MM.1S (cell line): ENCODE results near the gene NDUFA8.

Experiments used
- EZH2 ChIP-seq: fragments of 300-600 bp; sonication (generic); optimal IDR thresholded peaks from 2 replicates; pipeline ENCODE3; 2017; ENCODE audit warnings: low read depth, mild to moderate bottlenecking, antibody characterized with exemption, low read length, mixed read lengths
- EZH2phosphoT487 ChIP-seq: fragments of 300-600 bp; sonication (generic); IDR thresholded peaks from 2 replicates; pipeline ENCODE4 v1.6.1; 2018; ENCODE audit warnings: antibody characterized with exemption, low read length
- TF ChIP-seq, protein P1 (sequence below): fragments of 300-600 bp; sonication (generic); IDR thresholded peaks from 2 replicates; pipeline ENCODE4 v1.5.1; 2016; ENCODE audit warnings: antibody characterized with exemption, low read length, mixed read lengths

GRCh38 chr9:122127396-122127798 is 32.2 kb downstream of the NDUFA8 start:
- TF ChIP-seq, protein P1, sequence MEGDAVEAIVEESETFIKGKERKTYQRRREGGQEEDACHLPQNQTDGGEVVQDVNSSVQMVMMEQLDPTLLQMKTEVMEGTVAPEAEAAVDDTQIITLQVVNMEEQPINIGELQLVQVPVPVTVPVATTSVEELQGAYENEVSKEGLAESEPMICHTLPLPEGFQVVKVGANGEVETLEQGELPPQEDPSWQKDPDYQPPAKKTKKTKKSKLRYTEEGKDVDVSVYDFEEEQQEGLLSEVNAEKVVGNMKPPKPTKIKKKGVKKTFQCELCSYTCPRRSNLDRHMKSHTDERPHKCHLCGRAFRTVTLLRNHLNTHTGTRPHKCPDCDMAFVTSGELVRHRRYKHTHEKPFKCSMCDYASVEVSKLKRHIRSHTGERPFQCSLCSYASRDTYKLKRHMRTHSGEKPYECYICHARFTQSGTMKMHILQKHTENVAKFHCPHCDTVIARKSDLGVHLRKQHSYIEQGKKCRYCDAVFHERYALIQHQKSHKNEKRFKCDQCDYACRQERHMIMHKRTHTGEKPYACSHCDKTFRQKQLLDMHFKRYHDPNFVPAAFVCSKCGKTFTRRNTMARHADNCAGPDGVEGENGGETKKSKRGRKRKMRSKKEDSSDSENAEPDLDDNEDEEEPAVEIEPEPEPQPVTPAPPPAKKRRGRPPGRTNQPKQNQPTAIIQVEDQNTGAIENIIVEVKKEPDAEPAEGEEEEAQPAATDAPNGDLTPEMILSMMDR, result no peak
- no peak for TF ChIP-seq EZH2phosphoT487
- TF ChIP-seq EZH2, result no peak
